Hematopoietic multipotent progenitor cell (in vitro differentiated cells): Measurements from ENCODE around the gene INTS1. TPM values are rescaled to one million over a fixed set of nuclear protein-coding genes. Genes with fewer than 3 reads are reported as not detected.
"Not testable (repeated sequence)": the region's sequence is repeated elsewhere in the genome, so short reads cannot be mapped to it uniquely, and the experiment has no call there.

Experiments
- DNase-seq, 3 donors: peaks; one replicate each; pipeline ENCODE4 v3.0.0-alpha.2; 2011 to 2015; ENCODE audit warnings: low read depth in 2 of 3, low spot score in 2 of 3
- total RNA-seq: library from RNA; depleted of rRNA; stranded (reverse); fragments of >200 nt; gene quantifications from one replicate; pipeline ENCODE4 v1.2.3, GENCODE V29; 2012

Gene INTS1
- total RNA-seq, 1 donor = 61.4 TPM

DNA sequence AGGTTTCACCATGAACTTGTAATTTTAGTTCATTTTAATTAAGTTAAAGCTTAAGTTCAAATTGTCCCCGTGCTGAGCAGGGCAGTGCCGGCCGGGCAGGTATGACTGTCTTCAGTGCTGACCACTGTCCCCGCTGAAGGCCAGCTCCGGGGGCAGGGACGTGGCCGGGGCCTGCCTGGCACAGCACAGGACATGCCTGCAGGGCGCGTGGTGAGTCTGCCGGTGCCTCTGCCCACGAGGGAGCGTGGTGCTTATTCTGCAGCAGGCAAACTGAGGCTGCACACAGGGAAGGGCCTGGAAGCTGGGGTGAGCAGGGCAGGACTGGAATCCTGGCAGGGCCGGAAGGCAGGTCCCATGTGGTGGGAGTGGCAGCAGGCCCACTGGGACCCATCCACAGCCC lies 54.7 kb downstream of the INTS1 start:
- DNase-seq = no peak

- DNase-seq = no peak
These were observed 55.2 kb downstream of the INTS1 start for GRCh38 chr7:1448958-1449357.

- no peak for DNase-seq
These were observed 56.5 kb downstream of the INTS1 start for GRCh38 chr7:1447551-1448244.

DNA sequence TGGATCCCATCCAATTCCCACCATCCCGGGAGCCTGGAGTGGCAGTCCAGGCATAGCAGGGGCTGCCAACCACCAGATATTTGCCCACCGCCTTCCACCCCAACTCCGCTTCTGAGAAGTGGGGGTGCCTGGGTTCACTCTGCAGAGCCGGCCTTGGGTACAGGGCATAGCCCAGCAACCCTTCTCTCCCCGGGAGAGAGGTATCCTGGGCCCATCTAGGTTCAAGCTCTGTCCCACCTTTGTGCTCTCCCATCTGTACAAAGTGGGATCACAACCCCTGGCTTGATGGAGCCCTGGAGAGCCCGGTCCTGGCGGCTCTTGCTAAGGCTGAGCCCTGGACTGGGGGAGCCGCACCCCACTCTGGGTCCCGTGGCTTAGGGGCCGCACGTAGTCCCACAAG lies 57.1 kb downstream of the INTS1 start:
- no peak for DNase-seq

GRCh38 chr7:1446620-1447032 lies 57.6 kb downstream of the INTS1 start:
- no peak for DNase-seq

GRCh38 chr7:1446026-1446425 lies 58.2 kb downstream of the INTS1 start:
- DNase-seq = not testable (repeated sequence)

DNA sequence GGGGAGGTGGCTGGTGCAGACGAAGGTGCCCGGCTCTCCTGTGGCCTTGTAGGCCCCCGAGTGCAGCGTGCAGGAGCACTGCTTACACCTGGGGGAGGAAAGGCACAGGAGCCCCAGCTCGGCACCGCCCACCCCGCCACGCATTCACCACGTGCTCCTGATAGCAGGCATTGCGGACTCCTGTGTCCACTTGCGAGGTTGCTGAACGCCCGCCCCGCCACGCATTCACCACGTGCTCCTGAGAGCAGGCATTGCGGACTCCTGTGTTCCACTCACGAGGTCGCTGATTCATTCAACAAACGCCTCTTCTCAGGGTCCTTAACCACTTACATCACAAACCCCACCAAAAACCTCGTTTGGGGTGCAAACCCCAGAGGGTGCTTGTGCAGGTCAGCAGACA lies 58.8 kb downstream of the INTS1 start:
- no peak for DNase-seq

DNA sequence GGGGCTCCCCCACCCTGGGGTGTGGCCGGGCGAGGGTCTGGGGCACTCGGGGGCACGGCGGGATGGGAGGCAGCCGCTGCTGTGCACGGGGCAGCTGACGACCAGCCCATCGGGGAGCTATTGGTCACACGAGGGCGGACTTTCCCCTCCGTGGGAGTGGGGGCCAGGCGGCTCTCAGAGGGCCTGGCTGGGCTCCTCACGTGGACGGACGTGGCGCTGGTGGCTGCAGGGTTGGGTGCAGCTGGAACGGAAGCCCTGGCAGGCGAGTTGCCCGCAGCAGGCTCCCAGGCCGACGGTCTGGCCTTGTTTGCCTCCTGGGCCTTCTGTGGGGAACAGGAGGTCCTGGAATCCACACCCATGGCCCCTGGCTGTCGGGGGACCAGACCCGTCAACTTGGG lies 59.3 kb downstream of the INTS1 start:
- DNase-seq = no peak

DNA sequence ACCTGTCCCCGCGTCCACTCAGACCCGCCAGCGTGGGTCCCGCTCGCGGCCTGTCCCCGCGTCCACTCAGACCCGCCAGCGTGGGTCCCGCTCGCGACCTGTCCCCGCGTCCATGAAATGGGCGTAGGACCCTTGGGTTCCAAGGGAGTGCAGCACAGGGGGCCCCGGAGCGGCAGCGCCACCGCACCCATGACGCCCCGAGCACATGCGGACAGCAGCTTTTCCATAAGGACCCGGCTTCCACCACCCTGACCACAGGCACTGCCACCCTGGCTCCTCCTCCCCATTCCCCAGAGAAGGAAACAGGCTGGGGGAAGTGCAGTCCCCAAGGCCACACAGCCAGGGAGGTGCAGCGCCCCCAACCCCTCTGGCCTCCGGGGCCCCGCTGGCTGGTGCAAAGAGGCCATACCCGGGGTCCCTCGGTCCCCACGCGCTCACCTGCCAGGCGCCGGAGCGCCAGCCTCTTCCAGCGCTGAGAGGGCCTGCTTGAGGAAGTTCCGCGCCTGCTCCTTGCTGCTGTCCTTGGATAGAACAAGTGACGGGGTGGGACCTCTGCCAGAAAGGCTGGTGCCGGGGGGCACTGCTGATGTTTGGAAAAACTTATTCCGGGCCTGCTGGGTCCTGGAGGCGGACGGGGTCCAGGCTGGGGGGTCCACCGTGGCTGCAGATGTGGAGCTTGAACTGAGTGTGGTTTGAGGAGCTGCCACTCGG lies 59.8 kb downstream of the INTS1 start:
- DNase-seq = no peak

DNA sequence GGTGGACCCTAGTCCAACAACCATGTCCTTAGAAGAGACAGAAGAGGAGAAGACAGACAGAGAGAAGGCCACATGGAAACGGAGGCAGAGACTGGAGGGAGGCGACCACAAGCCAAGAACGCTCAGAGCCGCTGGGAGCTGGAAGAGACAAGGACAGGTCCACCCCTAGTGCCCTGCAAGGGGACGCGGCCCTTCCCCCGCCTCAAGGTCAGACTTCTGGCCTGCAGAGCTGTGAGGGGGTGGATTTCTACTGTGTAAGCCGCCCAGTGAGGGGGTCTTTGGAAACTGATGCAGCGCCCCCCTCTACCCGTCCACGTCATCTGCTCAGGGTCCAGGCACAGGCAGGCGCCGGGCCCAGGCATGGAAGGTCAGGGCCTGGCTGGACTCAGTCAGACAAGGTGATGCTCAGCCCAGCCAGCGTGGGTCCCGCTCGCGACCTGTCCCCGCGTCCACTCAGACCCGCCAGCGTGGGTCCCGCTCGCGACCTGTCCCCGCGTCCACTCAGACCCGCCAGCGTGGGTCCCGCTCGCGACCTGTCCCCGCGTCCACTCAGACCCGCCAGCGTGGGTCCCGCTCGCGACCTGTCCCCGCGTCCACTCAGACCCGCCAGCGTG lies 60.5 kb downstream of the INTS1 start:
- not testable (repeated sequence) for DNase-seq

GRCh38 chr7:1442355-1443124 lies 61.6 kb downstream of the INTS1 start:
- no peak for DNase-seq

GRCh38 chr7:1441615-1442354 lies 62.4 kb downstream of the INTS1 start:
- DNase-seq = no peak

GRCh38 chr7:1440620-1441019 lies 63.6 kb downstream of the INTS1 start:
- no peak for DNase-seq

- no peak for DNase-seq
These were observed 64.5 kb downstream of the INTS1 start for GRCh38 chr7:1439373-1440363.

GRCh38 chr7:1438821-1439220 lies 65.4 kb downstream of the INTS1 start:
- no peak for DNase-seq

- DNase-seq = no peak
These were observed 66.0 kb downstream of the INTS1 start for GRCh38 chr7:1438208-1438607.

GRCh38 chr7:1437155-1437880 lies 66.9 kb downstream of the INTS1 start:
- DNase-seq = no peak

DNA sequence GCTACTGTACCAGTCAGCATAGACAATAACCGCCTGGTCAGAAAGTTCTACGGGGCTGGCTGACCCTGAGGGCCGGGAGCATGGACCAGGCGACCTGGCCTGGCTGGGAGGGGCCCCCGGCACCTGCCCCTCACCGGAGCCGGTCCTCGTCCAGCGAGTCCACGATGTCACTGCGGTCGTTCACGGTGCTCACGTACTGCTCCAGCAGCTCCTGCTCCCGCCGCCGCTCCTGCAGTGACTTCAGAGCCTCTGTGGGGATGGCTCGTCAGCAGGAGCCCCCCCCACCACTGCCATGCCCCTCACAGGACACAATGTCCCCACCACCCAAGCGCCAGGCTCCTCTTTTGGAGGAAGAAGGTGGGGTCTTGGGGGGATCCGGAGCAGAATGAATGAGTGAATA lies 67.6 kb downstream of the INTS1 start:
- DNase-seq = no peak
